ENCODE results near the gene KCNH6. TPM values are rescaled to one million over a fixed set of nuclear protein-coding genes. Genes with fewer than 3 reads are reported as not detected.

Gene KCNH6
- total RNA-seq, 1 donor from 2014 or later, result not detected

DNA sequence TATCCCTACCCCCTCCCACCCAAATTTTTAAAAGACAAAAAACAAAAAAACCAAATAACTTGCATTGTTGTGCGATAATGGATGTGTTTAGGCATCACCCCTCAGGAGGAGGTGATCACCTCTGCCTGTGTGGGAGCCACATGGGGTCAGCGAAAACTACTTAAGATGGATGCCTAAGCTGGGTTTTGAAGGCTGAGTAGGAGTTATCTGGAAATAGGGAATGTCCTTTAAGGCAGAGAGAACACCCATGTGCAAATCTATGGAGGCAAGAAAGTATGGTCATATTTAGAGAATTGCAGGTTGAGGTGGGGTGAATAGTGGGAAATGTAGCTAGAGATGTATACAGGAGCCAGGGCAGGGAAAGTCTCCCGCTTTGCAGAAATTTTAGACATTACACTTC lies 72.0 kb downstream of the KCNH6 start:
- intact Hi-C loops (cut with DNase I), result loop anchor here (10.0 kb wide), 1 partner anchor 60 kb away; no protein-coding TSS in a partner anchor
- H3K27me3 ChIP-seq, result no peaks in the 10 kb centered on the region
- no peak overlapping the region for H3K27ac ChIP-seq
- H3K4me3 ChIP-seq, result no peak overlapping the region
- peaks cover 0 to 5% of the 10 kb centered on the region in 2 donors for H3K36me3 ChIP-seq
- no peak for DNase-seq (ENCODE audit: extremely low spot score in 2 of 2)
- peaks cover 7% of the 10 kb centered on the region for H3K4me1 ChIP-seq
- no peak for TF ChIP-seq POLR2AphosphoS5 (IDR thresholded peaks at IDR 0.05; ENCODE audit: insufficient read depth in 1 of 2, low read depth in 1 of 2)
- TF ChIP-seq, protein P1, sequence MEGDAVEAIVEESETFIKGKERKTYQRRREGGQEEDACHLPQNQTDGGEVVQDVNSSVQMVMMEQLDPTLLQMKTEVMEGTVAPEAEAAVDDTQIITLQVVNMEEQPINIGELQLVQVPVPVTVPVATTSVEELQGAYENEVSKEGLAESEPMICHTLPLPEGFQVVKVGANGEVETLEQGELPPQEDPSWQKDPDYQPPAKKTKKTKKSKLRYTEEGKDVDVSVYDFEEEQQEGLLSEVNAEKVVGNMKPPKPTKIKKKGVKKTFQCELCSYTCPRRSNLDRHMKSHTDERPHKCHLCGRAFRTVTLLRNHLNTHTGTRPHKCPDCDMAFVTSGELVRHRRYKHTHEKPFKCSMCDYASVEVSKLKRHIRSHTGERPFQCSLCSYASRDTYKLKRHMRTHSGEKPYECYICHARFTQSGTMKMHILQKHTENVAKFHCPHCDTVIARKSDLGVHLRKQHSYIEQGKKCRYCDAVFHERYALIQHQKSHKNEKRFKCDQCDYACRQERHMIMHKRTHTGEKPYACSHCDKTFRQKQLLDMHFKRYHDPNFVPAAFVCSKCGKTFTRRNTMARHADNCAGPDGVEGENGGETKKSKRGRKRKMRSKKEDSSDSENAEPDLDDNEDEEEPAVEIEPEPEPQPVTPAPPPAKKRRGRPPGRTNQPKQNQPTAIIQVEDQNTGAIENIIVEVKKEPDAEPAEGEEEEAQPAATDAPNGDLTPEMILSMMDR (IDR thresholded peaks at IDR 0.05), result no peak
- TF ChIP-seq POLR2A (IDR thresholded peaks at IDR 0.05), result no peak
- no peaks in the 10 kb centered on the region for H3K9me3 ChIP-seq

Small RNA genes within 50 kb of the gene (small RNA-seq; reads per million reads assigned to genes)
- gene RNU6-288P, result not detected

Other genes starting within 250 kb of the KCNH6 start
- 46.2 TPM for gene CYB561, start 77.1 kb upstream of the KCNH6 start, total RNA-seq
- 9.6 TPM for gene ACE, start 46.3 kb upstream of the KCNH6 start, total RNA-seq
- gene DCAF7, start 27.1 kb downstream of the KCNH6 start, total RNA-seq, result 34.1 TPM
- 20.9 TPM for gene TACO1, start 77.5 kb downstream of the KCNH6 start, total RNA-seq
- gene MAP3K3, start 99.1 kb downstream of the KCNH6 start, total RNA-seq, result 35.4 TPM
- gene LIMD2, start 176.8 kb downstream of the KCNH6 start, total RNA-seq, result 22.6 TPM
- 19.4 TPM for gene STRADA, start 218.4 kb downstream of the KCNH6 start, total RNA-seq